KMS-11 (cell line): ENCODE data around the gene MGMT.

ENCODE experiments used
- H2AFZ ChIP-seq: fragments of 200-600 bp; sonication (generic); 2 replicates; pipeline ENCODE4 v1.6.1; 2016; ENCODE audit warnings: antibody characterized with exemption, mixed run types, low read depth
- H3K27ac ChIP-seq: fragments of 200-600 bp; sonication (generic); 2 replicates; pipeline ENCODE4 v1.6.1; 2016; ENCODE audit warnings: mild to moderate bottlenecking, mixed run types
- H3K27me3 ChIP-seq: fragments of 200-600 bp; sonication (generic); 2 replicates; pipeline ENCODE4 v1.6.1; 2017; ENCODE audit warnings: mild to moderate bottlenecking, low read depth, mixed run types, moderate library complexity; ENCODE audit not compliant: insufficient read depth
- H3K36me3 ChIP-seq: fragments of 200-600 bp; sonication (generic); 2 replicates; pipeline ENCODE4 v1.6.1; 2017; ENCODE audit warnings: mild to moderate bottlenecking, mixed run types; ENCODE audit not compliant: insufficient read depth
- H3K4me1 ChIP-seq: fragments of 200-600 bp; sonication (generic); 2 replicates; pipeline ENCODE4 v1.6.1; 2016; ENCODE audit warnings: mild to moderate bottlenecking, low read depth, mixed run types; ENCODE audit not compliant: poor library complexity, severe bottlenecking
- H3K4me2 ChIP-seq: fragments of 200-600 bp; sonication (generic); 2 replicates; pipeline ENCODE4 v1.7.0; 2016; ENCODE audit warnings: mild to moderate bottlenecking, mixed run types
- H3K4me3 ChIP-seq: fragments of 200-600 bp; sonication (generic); IDR thresholded peaks from 2 replicates; pipeline ENCODE4 v1.6.1; 2017; ENCODE audit warnings: low read depth, low read length, mixed read lengths; ENCODE audit not compliant: insufficient read depth
- H3K79me2 ChIP-seq: fragments of 200-600 bp; sonication (generic); 2 replicates; pipeline ENCODE4 v1.6.1; 2016; ENCODE audit warnings: low read depth, mixed run types; ENCODE audit not compliant: insufficient read depth
- H3K9ac ChIP-seq: fragments of 200-600 bp; sonication (generic); 2 replicates; pipeline ENCODE4 v1.6.1; 2016; ENCODE audit warnings: mild to moderate bottlenecking, mixed run types
- H4K20me1 ChIP-seq: fragments of 200-600 bp; sonication (generic); 2 replicates; pipeline ENCODE4 v1.6.1; 2016; ENCODE audit warnings: mild to moderate bottlenecking, mixed run types; ENCODE audit not compliant: insufficient read depth
- TF ChIP-seq, protein P1 (sequence below): fragments of 200-600 bp; sonication (generic); conservative IDR thresholded peaks from 2 replicates; pipeline ENCODE4 v1.6.1; 2017; ENCODE audit warnings: low read depth, mild to moderate bottlenecking, antibody characterized with exemption, low read length, moderate library complexity, mixed read lengths

The MGMT gene

DNA sequence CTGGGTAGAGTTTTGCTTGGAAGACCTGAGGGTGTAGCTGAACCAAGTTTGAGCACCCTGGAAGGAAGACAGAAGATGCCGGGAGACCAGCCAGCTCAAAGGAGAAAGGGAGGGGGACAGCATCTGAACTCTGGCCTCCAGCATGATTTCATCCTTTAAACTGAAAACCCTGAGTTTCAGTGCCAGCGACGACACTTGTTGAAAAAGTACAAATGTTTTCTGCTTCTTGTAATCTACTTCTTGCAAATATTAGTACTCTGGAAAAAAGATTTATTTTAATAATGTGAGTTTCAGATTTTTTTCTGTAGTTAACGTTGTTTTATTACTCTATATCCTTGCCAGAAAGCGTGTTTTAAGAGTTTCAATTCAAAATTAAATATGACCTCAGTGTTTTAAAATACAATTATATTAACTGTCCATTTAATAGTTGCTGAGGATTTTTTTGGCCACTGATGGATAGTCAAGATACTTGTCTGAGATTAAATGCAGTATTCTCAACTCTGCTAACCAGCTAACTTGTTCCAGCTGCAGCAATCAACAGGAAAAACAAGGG, 227.7 kb downstream of the MGMT start:
- Histone ChIP-seq H3K27me3 (no peaks in the 10 kb centered on the region), H3K79me2 (no peaks in the 10 kb centered on the region), H3K4me3 (no peak overlapping the region), H3K27ac (no peak overlapping the region), H3K4me1 (no peaks in the 10 kb centered on the region), H3K9ac (no peak overlapping the region), H4K20me1 (no peaks in the 10 kb centered on the region), H3K36me3 (no peaks in the 10 kb centered on the region), H2AFZ (no peak overlapping the region), H3K4me2 (no peak overlapping the region)
- TF ChIP-seq, protein P1, sequence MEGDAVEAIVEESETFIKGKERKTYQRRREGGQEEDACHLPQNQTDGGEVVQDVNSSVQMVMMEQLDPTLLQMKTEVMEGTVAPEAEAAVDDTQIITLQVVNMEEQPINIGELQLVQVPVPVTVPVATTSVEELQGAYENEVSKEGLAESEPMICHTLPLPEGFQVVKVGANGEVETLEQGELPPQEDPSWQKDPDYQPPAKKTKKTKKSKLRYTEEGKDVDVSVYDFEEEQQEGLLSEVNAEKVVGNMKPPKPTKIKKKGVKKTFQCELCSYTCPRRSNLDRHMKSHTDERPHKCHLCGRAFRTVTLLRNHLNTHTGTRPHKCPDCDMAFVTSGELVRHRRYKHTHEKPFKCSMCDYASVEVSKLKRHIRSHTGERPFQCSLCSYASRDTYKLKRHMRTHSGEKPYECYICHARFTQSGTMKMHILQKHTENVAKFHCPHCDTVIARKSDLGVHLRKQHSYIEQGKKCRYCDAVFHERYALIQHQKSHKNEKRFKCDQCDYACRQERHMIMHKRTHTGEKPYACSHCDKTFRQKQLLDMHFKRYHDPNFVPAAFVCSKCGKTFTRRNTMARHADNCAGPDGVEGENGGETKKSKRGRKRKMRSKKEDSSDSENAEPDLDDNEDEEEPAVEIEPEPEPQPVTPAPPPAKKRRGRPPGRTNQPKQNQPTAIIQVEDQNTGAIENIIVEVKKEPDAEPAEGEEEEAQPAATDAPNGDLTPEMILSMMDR: no peak

DNA sequence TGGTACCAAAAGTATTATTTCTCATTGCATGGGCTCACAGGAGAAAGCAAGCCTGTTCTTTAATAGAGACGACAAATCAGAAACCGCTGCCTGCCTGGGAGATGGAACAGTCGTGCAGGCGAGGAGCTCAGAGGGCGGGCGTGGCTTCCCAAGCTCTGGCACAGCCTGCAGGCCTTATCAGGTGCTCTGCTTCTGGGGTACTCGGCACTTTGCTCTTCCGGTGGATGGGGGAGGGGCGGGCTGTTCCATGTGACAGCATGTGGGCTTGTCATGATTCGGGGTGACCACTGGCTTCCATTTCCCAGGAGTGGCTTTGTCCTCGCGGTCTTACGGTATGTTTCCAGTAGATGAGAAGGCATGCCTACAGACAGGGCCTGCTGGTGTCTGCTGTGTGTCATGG, 228.6 kb downstream of the MGMT start:
- TF ChIP-seq, protein P1: no peak
- Histone ChIP-seq H4K20me1 (no peaks in the 10 kb centered on the region), H2AFZ (no peak overlapping the region), H3K9ac (no peak overlapping the region), H3K27ac (no peak overlapping the region), H3K4me3 (no peak overlapping the region), H3K27me3 (no peaks in the 10 kb centered on the region), H3K36me3 (no peaks in the 10 kb centered on the region), H3K79me2 (no peaks in the 10 kb centered on the region), H3K4me1 (no peaks in the 10 kb centered on the region), H3K4me2 (no peak overlapping the region)

DNA sequence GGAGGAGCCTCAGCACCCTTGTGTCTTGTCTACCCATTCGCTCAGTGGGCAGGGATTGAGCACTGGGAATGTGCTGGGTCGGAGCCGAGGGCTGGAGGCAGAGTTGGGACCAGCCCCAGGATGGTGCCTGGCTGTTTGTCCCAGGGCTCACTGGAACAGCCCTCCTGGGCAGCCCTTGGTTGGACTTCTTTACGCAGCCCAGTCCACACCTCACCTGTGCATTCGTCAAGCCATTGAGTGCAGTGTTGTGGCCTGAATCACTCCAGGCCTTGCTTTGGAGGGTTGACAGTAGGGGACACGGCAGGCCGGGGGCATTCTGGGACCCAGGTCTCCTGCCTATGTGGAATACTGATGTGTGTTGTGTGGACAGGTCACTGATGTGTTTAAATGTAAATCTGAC, 229.6 kb downstream of the MGMT start:
- Histone ChIP-seq H3K4me3 (no peak overlapping the region), H3K27me3 (no peaks in the 10 kb centered on the region), H3K9ac (no peak overlapping the region), H3K4me1 (no peaks in the 10 kb centered on the region), H2AFZ (no peak overlapping the region), H3K27ac (no peak overlapping the region), H3K4me2 (no peak overlapping the region), H4K20me1 (no peaks in the 10 kb centered on the region), H3K79me2 (no peaks in the 10 kb centered on the region), H3K36me3 (no peaks in the 10 kb centered on the region)
- TF ChIP-seq, protein P1: no peak

DNA sequence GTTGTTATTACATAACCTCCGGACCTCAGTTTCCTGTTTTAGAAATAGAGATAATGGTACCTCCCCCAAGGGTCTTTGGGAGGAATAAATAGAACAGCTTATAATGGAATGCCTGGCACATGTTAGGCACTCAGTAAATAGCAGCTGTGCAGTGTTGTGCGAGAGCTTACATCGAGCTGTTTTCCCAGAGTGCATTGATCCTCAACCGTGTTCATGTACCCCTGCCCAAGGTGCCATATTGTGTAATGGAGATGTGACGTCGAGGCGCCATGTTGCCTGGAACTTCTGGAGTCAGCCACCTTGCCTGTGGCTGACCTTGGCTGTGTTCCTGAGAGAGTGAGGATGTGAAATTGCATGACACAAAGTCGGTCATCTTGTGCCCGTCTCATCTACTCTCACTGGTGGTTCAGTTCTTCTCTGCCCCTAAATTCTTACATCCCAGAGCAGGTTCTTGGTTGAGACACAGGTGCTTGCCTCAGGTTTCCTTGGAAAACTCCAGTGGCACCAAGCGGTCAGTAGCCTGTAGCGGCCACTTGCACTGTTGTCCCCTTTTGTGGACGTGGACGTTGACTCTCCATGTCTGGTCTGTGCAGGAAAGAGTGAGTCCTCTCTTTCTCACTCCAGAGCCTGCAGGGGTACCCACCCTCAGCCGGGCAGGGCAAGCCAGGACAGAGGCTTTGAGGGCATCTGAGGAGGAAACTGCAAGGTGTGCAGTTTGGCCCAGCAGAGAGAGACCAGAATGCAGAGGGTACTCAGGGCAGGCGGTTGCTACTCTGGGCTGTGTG, 230.6 kb downstream of the MGMT start:
- H3K9ac ChIP-seq: no peak overlapping the region
- no peak overlapping the region for H3K4me3 ChIP-seq
- no peak overlapping the region for H2AFZ ChIP-seq
- no peaks in the 10 kb centered on the region for H3K27me3 ChIP-seq
- H3K4me1 ChIP-seq: no peaks in the 10 kb centered on the region
- H3K79me2 ChIP-seq: no peaks in the 10 kb centered on the region
- TF ChIP-seq, protein P1: no peak
- H3K36me3 ChIP-seq: no peaks in the 10 kb centered on the region
- H4K20me1 ChIP-seq: no peaks in the 10 kb centered on the region
- H3K27ac ChIP-seq: no peak overlapping the region
- H3K4me2 ChIP-seq: no peak overlapping the region
